ENCODE results near the gene RAB20.

DNA sequence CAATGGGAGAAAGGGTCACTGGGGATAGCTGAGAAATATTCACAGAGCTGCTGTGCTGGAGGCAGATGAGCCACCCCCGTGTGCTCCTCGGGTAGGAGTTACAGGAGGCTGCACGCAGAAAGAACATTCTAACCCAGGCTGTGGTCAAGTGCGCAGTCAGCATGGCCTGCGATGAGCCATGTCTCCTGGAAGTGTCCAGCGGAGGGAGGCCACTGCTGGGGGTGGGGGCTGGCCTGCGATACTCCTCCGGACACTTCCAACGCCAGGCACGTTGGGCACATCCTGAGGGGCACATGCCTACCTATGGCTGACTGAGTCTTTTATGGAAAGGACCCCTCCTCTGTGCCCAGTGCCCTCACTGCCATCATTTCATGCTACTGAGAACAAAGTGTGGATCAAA lies 55.9 kb downstream of the RAB20 start:
- TF ChIP-seq BHLHE40 (IDR thresholded peaks at IDR 0.05; ENCODE audit: borderline replicate concordance) (no peak), ARNT (IDR thresholded peaks at IDR 0.05) (no peak), FOXM1 (IDR thresholded peaks at IDR 0.05; ENCODE audit: borderline replicate concordance) (no peak), FOXA1 (IDR thresholded peaks at IDR 0.05) (no peak), SP1 (IDR thresholded peaks at IDR 0.05) (no peak), PKNOX1 (IDR thresholded peaks at IDR 0.05) (no peak), HDGF (IDR thresholded peaks at IDR 0.05; ENCODE audit: borderline replicate concordance) (no peak), ELF4 (IDR thresholded peaks at IDR 0.05) (no peak), L3MBTL2 (conservative IDR thresholded peaks at IDR 0.05) (no peak)
